Measurements from ENCODE around the gene ARID1B.

DNA sequence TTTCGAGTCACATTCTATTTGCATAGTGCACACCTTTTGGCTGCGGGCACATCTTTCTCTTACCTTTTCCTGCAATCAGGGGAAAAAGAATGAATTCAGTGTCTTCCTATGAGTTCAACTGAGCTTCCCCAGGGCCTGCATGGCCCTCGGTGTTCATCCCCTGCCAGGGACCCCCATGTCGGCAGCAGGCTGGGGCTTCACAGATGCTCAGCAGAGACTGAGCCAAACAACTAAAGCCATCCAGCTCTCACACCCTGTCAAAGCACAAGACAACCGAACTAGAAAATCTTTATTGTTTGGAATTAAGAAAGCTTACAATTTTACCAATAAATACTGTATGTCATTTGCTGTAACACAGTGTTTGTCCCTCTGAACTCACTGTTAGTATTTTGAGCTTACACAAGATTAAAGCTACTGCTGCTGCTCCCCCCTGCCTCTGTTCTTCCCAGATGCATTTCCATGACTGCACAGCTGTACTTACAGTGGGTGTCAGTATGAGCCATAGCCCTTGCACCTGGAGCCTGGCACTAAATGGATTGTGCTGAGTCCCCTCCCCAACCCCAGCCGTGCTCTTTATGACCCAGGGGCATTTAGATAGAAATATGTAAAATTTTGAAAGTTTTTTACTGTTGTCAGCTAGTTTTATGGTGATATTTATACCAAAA is 340.4 kb downstream of the ARID1B start:
- TF ChIP-seq POLR2AphosphoS5 (IDR thresholded peaks at IDR 0.05): no peak
- TF ChIP-seq, protein P1, sequence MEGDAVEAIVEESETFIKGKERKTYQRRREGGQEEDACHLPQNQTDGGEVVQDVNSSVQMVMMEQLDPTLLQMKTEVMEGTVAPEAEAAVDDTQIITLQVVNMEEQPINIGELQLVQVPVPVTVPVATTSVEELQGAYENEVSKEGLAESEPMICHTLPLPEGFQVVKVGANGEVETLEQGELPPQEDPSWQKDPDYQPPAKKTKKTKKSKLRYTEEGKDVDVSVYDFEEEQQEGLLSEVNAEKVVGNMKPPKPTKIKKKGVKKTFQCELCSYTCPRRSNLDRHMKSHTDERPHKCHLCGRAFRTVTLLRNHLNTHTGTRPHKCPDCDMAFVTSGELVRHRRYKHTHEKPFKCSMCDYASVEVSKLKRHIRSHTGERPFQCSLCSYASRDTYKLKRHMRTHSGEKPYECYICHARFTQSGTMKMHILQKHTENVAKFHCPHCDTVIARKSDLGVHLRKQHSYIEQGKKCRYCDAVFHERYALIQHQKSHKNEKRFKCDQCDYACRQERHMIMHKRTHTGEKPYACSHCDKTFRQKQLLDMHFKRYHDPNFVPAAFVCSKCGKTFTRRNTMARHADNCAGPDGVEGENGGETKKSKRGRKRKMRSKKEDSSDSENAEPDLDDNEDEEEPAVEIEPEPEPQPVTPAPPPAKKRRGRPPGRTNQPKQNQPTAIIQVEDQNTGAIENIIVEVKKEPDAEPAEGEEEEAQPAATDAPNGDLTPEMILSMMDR (IDR thresholded peaks at IDR 0.05): no peak

Measured in transverse colon (tissue), 4 donors.